ENCODE results near the gene SLC12A5. TPM values are rescaled to one million over a fixed set of nuclear protein-coding genes. Genes with fewer than 3 reads are reported as not detected.

The SLC12A5 gene
- total RNA-seq, 1 donor from 2014 or later = not detected

DNA sequence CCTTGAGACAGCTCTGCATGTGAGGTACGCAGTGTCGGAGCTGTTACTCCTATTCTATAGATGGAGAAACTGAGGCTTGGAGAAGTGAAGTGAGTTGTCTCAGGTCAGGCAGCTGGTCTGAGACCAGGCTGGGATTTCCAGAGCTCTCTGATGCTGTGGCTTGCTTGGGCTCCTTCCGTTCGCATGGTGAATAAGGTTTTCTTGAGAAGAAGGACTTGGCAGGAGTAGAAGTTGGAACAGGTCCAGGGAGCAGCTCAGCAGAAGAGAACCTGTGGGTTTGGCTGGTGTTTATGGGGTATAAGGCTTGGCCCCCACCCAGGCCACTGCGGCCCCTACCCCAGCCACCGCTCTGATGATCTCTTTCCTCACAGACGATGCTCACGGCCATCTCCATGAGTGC, 7.4 kb downstream of the SLC12A5 start:
- Histone ChIP-seq H3K9me3 (ENCODE audit: control insufficient read depth in 3 of 3, low read length in 3 of 3) (no peaks in the 10 kb centered on the region), H3K36me3 (ENCODE audit: control insufficient read depth in 3 of 3, insufficient read depth in 3 of 3, low read length in 3 of 3) (no peaks in the 10 kb centered on the region), H3K27ac (ENCODE audit: low read depth, low read length) (no peak overlapping the region), H3K27me3 (ENCODE audit: control insufficient read depth in 3 of 3, insufficient read depth in 3 of 3, low read length in 3 of 3) (peaks cover 37 to 48% (median 45%) of the 10 kb centered on the region in 3 donors), H3K9ac (ENCODE audit: low read depth in 1 of 3, low read length in 3 of 3) (no peak overlapping the region), H3K4me1 (ENCODE audit: control insufficient read depth in 3 of 3, insufficient read depth in 3 of 3, low read length in 3 of 3) (no peaks in the 10 kb centered on the region), H3K4me3 (ENCODE audit: low read length in 3 of 3) (no peak overlapping the region)

DNA sequence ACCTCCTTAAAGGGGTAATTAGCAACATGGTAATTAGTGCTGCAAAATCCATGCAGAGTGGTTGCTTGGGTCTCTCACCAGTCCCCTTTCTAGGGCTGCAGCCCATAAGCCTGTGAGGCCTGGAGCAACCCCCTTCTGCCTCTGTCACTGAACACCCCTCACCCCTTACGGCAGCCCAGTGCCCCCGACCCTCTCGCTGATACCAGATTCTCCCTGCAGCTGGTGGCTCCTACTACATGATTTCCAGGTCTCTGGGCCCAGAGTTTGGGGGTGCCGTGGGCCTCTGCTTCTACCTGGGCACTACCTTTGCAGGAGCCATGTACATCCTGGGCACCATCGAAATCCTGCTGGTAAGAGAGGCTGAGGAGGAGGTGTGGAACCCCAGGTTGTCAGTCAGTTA, 8.0 kb downstream of the SLC12A5 start:
- no peaks in the 10 kb centered on the region for H3K9me3 ChIP-seq (ENCODE audit: control insufficient read depth in 3 of 3, low read length in 3 of 3)
- H3K9ac ChIP-seq (ENCODE audit: low read depth in 1 of 3, low read length in 3 of 3) = no peak overlapping the region
- peaks cover 37 to 48% (median 41%) of the 10 kb centered on the region in 3 donors for H3K27me3 ChIP-seq (ENCODE audit: control insufficient read depth in 3 of 3, insufficient read depth in 3 of 3, low read length in 3 of 3)
- no peaks in the 10 kb centered on the region for H3K36me3 ChIP-seq (ENCODE audit: control insufficient read depth in 3 of 3, insufficient read depth in 3 of 3, low read length in 3 of 3)
- no peaks in the 10 kb centered on the region for H3K4me1 ChIP-seq (ENCODE audit: control insufficient read depth in 3 of 3, insufficient read depth in 3 of 3, low read length in 3 of 3)
- no peak overlapping the region for H3K4me3 ChIP-seq (ENCODE audit: low read length in 3 of 3)
- H3K27ac ChIP-seq (ENCODE audit: low read depth, low read length) = no peak overlapping the region

DNA sequence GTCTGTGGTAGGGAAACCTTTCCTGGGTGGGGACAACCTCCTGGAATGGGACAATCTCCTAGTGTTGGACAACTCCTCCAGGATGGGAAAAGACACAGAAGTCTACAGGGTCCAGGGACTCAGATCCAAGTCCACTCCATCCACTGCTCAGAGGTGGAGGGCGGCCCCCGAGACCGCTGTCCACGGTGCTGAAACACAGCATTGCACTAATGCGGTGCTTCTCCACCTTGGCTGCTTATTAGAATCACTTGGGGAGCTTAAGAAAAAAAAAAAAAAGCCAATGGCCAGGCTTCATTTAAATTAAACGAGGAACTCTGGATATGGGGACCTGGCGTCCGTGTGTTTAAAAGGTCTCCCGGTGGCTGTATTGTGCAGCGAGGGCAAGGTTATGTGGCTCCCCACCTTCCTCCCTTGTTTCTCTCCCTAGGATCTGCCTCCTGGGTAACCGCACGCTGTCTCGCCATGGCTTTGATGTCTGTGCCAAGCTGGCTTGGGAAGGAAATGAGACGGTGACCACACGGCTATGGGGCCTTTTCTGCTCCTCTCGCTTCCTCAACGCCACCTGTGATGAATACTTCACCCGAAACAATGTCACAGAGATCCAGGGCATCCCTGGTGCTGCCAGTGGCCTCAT, 12.0 kb downstream of the SLC12A5 start:
- no peak overlapping the region for H3K4me3 ChIP-seq (ENCODE audit: low read length in 3 of 3)
- no peak overlapping the region for H3K27ac ChIP-seq (ENCODE audit: low read depth, low read length)
- H3K9ac ChIP-seq (ENCODE audit: low read depth in 1 of 3, low read length in 3 of 3) = no peak overlapping the region
- H3K9me3 ChIP-seq (ENCODE audit: control insufficient read depth in 3 of 3, low read length in 3 of 3) = no peaks in the 10 kb centered on the region
- H3K4me1 ChIP-seq (ENCODE audit: control insufficient read depth in 3 of 3, insufficient read depth in 3 of 3, low read length in 3 of 3) = no peaks in the 10 kb centered on the region
- H3K27me3 ChIP-seq (ENCODE audit: control insufficient read depth in 3 of 3, insufficient read depth in 3 of 3, low read length in 3 of 3) = peaks cover 21 to 39% (median 34%) of the 10 kb centered on the region in 3 donors
- no peaks in the 10 kb centered on the region for H3K36me3 ChIP-seq (ENCODE audit: control insufficient read depth in 3 of 3, insufficient read depth in 3 of 3, low read length in 3 of 3)

DNA sequence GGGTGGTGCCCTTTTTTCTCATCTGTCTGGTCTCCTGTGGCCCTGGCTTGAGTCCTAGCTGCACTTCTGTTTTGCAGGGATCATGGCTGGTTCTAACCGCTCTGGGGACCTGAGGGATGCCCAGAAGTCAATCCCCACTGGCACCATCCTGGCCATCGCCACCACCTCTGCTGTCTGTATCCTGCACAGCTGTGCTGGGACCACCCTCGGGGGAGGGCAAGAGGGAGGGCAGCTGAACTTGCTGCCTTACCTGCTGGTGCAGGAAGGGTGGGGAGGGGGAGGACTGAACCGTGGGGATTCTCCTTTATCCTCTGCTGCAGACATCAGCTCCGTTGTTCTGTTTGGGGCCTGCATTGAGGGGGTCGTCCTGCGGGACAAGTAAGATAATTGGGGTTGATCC, 14.5 kb downstream of the SLC12A5 start:
- peaks cover 25 to 50% (median 48%) of the 10 kb centered on the region in 3 donors for H3K27me3 ChIP-seq (ENCODE audit: control insufficient read depth in 3 of 3, insufficient read depth in 3 of 3, low read length in 3 of 3)
- no peak overlapping the region for H3K9ac ChIP-seq (ENCODE audit: low read depth in 1 of 3, low read length in 3 of 3)
- H3K4me3 ChIP-seq (ENCODE audit: low read length in 3 of 3) = no peak overlapping the region
- no peaks in the 10 kb centered on the region for H3K4me1 ChIP-seq (ENCODE audit: control insufficient read depth in 3 of 3, insufficient read depth in 3 of 3, low read length in 3 of 3)
- no peak overlapping the region for H3K27ac ChIP-seq (ENCODE audit: low read depth, low read length)
- no peaks in the 10 kb centered on the region for H3K9me3 ChIP-seq (ENCODE audit: control insufficient read depth in 3 of 3, low read length in 3 of 3)
- H3K36me3 ChIP-seq (ENCODE audit: control insufficient read depth in 3 of 3, insufficient read depth in 3 of 3, low read length in 3 of 3) = no peaks in the 10 kb centered on the region

GRCh38 chr20:46044896-46045295, 15.9 kb downstream of the SLC12A5 start:
- H3K36me3 ChIP-seq (ENCODE audit: control insufficient read depth in 3 of 3, insufficient read depth in 3 of 3, low read length in 3 of 3) = no peaks in the 10 kb centered on the region
- no peaks in the 10 kb centered on the region for H3K4me1 ChIP-seq (ENCODE audit: control insufficient read depth in 3 of 3, insufficient read depth in 3 of 3, low read length in 3 of 3)
- peaks cover 25 to 51% (median 50%) of the 10 kb centered on the region in 3 donors for H3K27me3 ChIP-seq (ENCODE audit: control insufficient read depth in 3 of 3, insufficient read depth in 3 of 3, low read length in 3 of 3)
- H3K4me3 ChIP-seq (ENCODE audit: low read length in 3 of 3) = no peak overlapping the region
- H3K9me3 ChIP-seq (ENCODE audit: control insufficient read depth in 3 of 3, low read length in 3 of 3) = no peaks in the 10 kb centered on the region
- H3K27ac ChIP-seq (ENCODE audit: low read depth, low read length) = no peak overlapping the region
- no peak overlapping the region for H3K9ac ChIP-seq (ENCODE audit: low read depth in 1 of 3, low read length in 3 of 3)

DNA sequence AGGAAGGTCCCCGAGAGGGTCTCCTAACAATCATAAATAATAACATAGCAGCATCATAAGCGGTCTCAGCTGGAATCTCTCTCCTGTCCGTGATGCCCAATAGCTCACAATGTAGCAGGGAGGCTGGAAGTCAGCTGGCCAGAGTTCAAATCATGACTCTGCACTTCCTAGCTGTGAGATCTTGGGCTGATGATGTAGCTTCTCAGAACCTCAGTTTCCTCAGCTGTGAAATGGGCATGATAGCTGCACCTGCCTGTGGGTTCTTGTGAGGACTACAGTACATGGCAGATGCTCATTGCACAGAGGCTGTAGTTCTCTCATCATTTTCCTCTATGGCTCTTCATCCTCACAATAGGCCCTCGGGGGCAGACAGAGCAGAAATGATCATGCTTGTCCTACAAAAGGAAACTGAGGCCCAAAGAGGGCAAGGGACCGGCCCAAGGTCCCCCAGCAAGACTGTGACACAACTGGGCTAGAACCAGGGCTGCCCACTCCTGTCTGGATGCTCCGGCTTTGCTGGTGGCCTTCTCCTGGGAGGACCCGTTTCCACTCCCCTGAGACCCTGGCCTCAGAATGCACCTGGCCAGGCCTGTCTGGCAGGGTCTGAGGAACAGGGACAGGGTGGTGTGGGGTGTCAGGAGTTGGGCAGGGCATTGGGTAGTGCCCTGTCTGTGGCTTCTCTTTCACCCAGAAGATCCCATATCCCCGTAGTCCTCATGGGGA, 17.7 kb downstream of the SLC12A5 start:
- H3K9ac ChIP-seq (ENCODE audit: low read depth in 1 of 3, low read length in 3 of 3) = no peak overlapping the region
- no peaks in the 10 kb centered on the region for H3K9me3 ChIP-seq (ENCODE audit: control insufficient read depth in 3 of 3, low read length in 3 of 3)
- no peak overlapping the region for H3K27ac ChIP-seq (ENCODE audit: low read depth, low read length)
- peaks cover 19 to 57% (median 44%) of the 10 kb centered on the region in 3 donors for H3K27me3 ChIP-seq (ENCODE audit: control insufficient read depth in 3 of 3, insufficient read depth in 3 of 3, low read length in 3 of 3)
- H3K4me1 ChIP-seq (ENCODE audit: control insufficient read depth in 3 of 3, insufficient read depth in 3 of 3, low read length in 3 of 3) = no peaks in the 10 kb centered on the region
- no peak overlapping the region for H3K4me3 ChIP-seq (ENCODE audit: low read length in 3 of 3)
- no peaks in the 10 kb centered on the region for H3K36me3 ChIP-seq (ENCODE audit: control insufficient read depth in 3 of 3, insufficient read depth in 3 of 3, low read length in 3 of 3)

DNA sequence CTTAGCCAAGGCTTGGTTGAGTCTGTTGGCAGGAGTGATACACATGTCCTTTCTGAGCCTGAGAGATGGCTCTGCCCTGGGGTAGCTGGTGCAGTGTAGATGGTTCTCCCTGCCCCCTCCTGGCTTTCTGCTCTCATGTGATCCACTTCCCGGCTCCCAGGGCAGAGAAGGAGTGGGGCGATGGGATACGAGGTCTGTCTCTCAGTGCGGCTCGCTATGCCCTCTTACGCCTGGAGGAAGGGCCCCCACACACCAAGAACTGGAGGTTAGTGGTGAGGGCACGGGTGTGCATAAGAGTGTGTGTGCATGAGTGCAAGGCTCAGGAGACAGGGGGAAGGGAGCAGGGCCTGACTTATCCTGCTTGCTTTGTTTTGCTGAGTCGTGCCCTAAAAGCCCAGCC, 18.8 kb downstream of the SLC12A5 start:
- no peak overlapping the region for H3K27ac ChIP-seq (ENCODE audit: low read depth, low read length)
- no peaks in the 10 kb centered on the region for H3K36me3 ChIP-seq (ENCODE audit: control insufficient read depth in 3 of 3, insufficient read depth in 3 of 3, low read length in 3 of 3)
- H3K4me1 ChIP-seq (ENCODE audit: control insufficient read depth in 3 of 3, insufficient read depth in 3 of 3, low read length in 3 of 3) = no peaks in the 10 kb centered on the region
- H3K27me3 ChIP-seq (ENCODE audit: control insufficient read depth in 3 of 3, insufficient read depth in 3 of 3, low read length in 3 of 3) = peaks cover 9 to 48% (median 35%) of the 10 kb centered on the region in 3 donors
- H3K9ac ChIP-seq (ENCODE audit: low read depth in 1 of 3, low read length in 3 of 3) = no peak overlapping the region
- no peaks in the 10 kb centered on the region for H3K9me3 ChIP-seq (ENCODE audit: control insufficient read depth in 3 of 3, low read length in 3 of 3)
- no peak overlapping the region for H3K4me3 ChIP-seq (ENCODE audit: low read length in 3 of 3)

GRCh38 chr20:46049190-46049589, 20.2 kb downstream of the SLC12A5 start:
- Histone ChIP-seq H3K27me3 (ENCODE audit: control insufficient read depth in 3 of 3, insufficient read depth in 3 of 3, low read length in 3 of 3) (peaks cover 9 to 40% (median 27%) of the 10 kb centered on the region in 3 donors), H3K27ac (ENCODE audit: low read depth, low read length) (no peak overlapping the region), H3K4me1 (ENCODE audit: control insufficient read depth in 3 of 3, insufficient read depth in 3 of 3, low read length in 3 of 3) (no peaks in the 10 kb centered on the region)

DNA sequence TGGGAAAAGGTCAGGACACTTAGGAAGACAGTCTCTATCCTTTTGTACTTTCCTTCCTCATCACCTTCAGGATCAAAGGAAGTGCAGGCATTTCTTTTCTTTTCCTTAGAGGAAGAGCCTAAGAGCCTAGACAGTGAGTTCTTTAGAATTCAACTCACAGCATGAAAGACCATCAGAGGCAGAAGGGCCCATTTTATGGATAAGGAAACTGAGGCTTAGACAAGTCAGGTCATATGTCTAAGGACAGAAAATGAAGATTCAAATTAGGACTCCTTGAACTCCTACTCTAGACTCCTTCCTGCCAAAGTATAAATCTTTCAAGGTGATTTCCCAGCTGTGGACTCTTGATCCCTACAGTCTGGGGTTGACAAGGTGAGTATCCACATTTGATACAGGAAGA, 20.8 kb downstream of the SLC12A5 start:
- H3K36me3 ChIP-seq (ENCODE audit: control insufficient read depth in 3 of 3, insufficient read depth in 3 of 3, low read length in 3 of 3) = no peaks in the 10 kb centered on the region
- no peaks in the 10 kb centered on the region for H3K9me3 ChIP-seq (ENCODE audit: control insufficient read depth in 3 of 3, low read length in 3 of 3)
- no peaks in the 10 kb centered on the region for H3K4me1 ChIP-seq (ENCODE audit: control insufficient read depth in 3 of 3, insufficient read depth in 3 of 3, low read length in 3 of 3)
- no peak overlapping the region for H3K9ac ChIP-seq (ENCODE audit: low read depth in 1 of 3, low read length in 3 of 3)
- peaks cover 10 to 40% (median 23%) of the 10 kb centered on the region in 3 donors for H3K27me3 ChIP-seq (ENCODE audit: control insufficient read depth in 3 of 3, insufficient read depth in 3 of 3, low read length in 3 of 3)
- H3K4me3 ChIP-seq (ENCODE audit: low read length in 3 of 3) = no peak overlapping the region
- H3K27ac ChIP-seq (ENCODE audit: low read depth, low read length) = no peak overlapping the region

More at GRCh38 chr20:46049190-46049589, 20.2 kb downstream of the SLC12A5 start:
- Histone ChIP-seq H3K36me3 (ENCODE audit: control insufficient read depth in 3 of 3, insufficient read depth in 3 of 3, low read length in 3 of 3) (no peaks in the 10 kb centered on the region), H3K9ac (ENCODE audit: low read depth in 1 of 3, low read length in 3 of 3) (no peak overlapping the region), H3K9me3 (ENCODE audit: control insufficient read depth in 3 of 3, low read length in 3 of 3) (no peaks in the 10 kb centered on the region), H3K4me3 (ENCODE audit: low read length in 3 of 3) (no peak overlapping the region)

- peaks cover 11 to 37% (median 23%) of the 10 kb centered on the region in 3 donors for H3K27me3 ChIP-seq (ENCODE audit: control insufficient read depth in 3 of 3, insufficient read depth in 3 of 3, low read length in 3 of 3)
- no peak overlapping the region for H3K27ac ChIP-seq (ENCODE audit: low read depth, low read length)
- H3K9ac ChIP-seq (ENCODE audit: low read depth in 1 of 3, low read length in 3 of 3) = no peak overlapping the region
- H3K36me3 ChIP-seq (ENCODE audit: control insufficient read depth in 3 of 3, insufficient read depth in 3 of 3, low read length in 3 of 3) = no peaks in the 10 kb centered on the region
- H3K4me3 ChIP-seq (ENCODE audit: low read length in 3 of 3) = no peak overlapping the region
- H3K9me3 ChIP-seq (ENCODE audit: control insufficient read depth in 3 of 3, low read length in 3 of 3) = no peaks in the 10 kb centered on the region
- no peaks in the 10 kb centered on the region for H3K4me1 ChIP-seq (ENCODE audit: control insufficient read depth in 3 of 3, insufficient read depth in 3 of 3, low read length in 3 of 3)
Observed at GRCh38 chr20:46050444-46050843, 21.4 kb downstream of the SLC12A5 start.

Data from skeletal muscle tissue (tissue), 4 donors.